H1 (cell line): ENCODE results near the gene ACKR2. TPM values are rescaled to one million over a fixed set of nuclear protein-coding genes. Genes with fewer than 3 reads are reported as not detected.

Experiments
- ATF3 ChIP-seq: IDR thresholded peaks from 2 replicates; pipeline ENCODE4 v1.6.1; 2011; ENCODE audit warnings: low read depth, mild to moderate bottlenecking, low read length; ENCODE audit not compliant: insufficient read depth
- CREB1 ChIP-seq: IDR thresholded peaks from 2 replicates; pipeline ENCODE4 v1.6.1; 2012; ENCODE audit warnings: inconsistent platforms
- CTBP2 ChIP-seq: IDR thresholded peaks from 2 replicates; pipeline ENCODE4 v1.7.0; 2011; ENCODE audit warnings: borderline replicate concordance, mild to moderate bottlenecking, moderate library complexity, mixed read lengths, low read length; ENCODE audit not compliant: insufficient read depth, insufficient read length
- CTCF ChIP-seq, 3 experiments: IDR thresholded peaks; 1 replicate in 2 of 3; 2 replicates in 1 of 3; pipeline versions ENCODE4 v1.5.1 to v1.6.1; 2011; ENCODE audit warnings: low read length in 3 of 3, mild to moderate bottlenecking in 3 of 3, inconsistent platforms in 2 of 3, low read depth in 1 of 3, moderate library complexity in 1 of 3; ENCODE audit not compliant: insufficient read depth in 1 of 3; ENCODE audit errors: control extremely low read depth in 1 of 3
- EZH2 ChIP-seq: fragments of 200-600 bp; sonication (generic); IDR thresholded peaks from 2 replicates; pipeline ENCODE4 v1.7.1; 2012; ENCODE audit warnings: low read depth, mild to moderate bottlenecking, moderate library complexity, low read length, inconsistent platforms; ENCODE audit not compliant: severe bottlenecking
- GTF2F1 ChIP-seq: IDR thresholded peaks from 2 replicates; pipeline ENCODE4 v1.6.1; 2012; ENCODE audit warnings: low read depth, low read length, improper control_type of control experiment, borderline replicate concordance
- HDAC2 ChIP-seq, 2 experiments: fragments of 300-600 bp in 1 of 2; sonication (generic) in 1 of 2; IDR thresholded peaks; 2 replicates each; pipeline ENCODE4 v1.6.1; 2011 to 2012; ENCODE audit warnings: low read depth in 2 of 2, low read length in 2 of 2, mild to moderate bottlenecking in 2 of 2, moderate library complexity in 2 of 2, borderline replicate concordance in 1 of 2, inconsistent platforms in 1 of 2
- NANOG ChIP-seq: IDR thresholded peaks from 2 replicates; pipeline ENCODE4 v1.6.1; 2011; ENCODE audit warnings: low read length, low read depth, mild to moderate bottlenecking, inconsistent platforms; ENCODE audit not compliant: insufficient read depth, poor library complexity, severe bottlenecking
- NRF1 ChIP-seq: IDR thresholded peaks from 2 replicates; pipeline ENCODE4 v1.6.1; 2011; ENCODE audit warnings: mild to moderate bottlenecking, low read depth, low read length, improper control_type of control experiment
- PHF8 ChIP-seq: fragments of 200-600 bp; sonication (generic); conservative IDR thresholded peaks from 2 replicates; pipeline ENCODE4 v1.7.1; 2012; ENCODE audit warnings: low read depth, mild to moderate bottlenecking, inconsistent platforms, low read length, moderate library complexity
- RAD21 ChIP-seq, 2 experiments: IDR thresholded peaks in 1 of 2; conservative IDR thresholded peaks in 1 of 2; 2 replicates each; pipeline ENCODE4 v1.6.1; 2011; ENCODE audit warnings: low read depth in 2 of 2, low read length in 2 of 2, improper control_type of control experiment in 1 of 2, inconsistent platforms in 1 of 2, mild to moderate bottlenecking in 1 of 2, moderate library complexity in 1 of 2
- RNF2 ChIP-seq: fragments of 200-900, 300-1000 bp; sonication (generic); IDR thresholded peaks from 2 replicates; pipeline ENCODE4 v1.7.1; 2016; ENCODE audit warnings: borderline replicate concordance, low read depth, mild to moderate bottlenecking, antibody characterized with exemption, low read length; ENCODE audit not compliant: poor library complexity, severe bottlenecking; ENCODE audit errors: missing control alignments
- SAP30 ChIP-seq: fragments of 300-600 bp; sonication (generic); IDR thresholded peaks from 2 replicates; pipeline ENCODE4 v1.7.1; 2012; ENCODE audit warnings: low read length, moderate library complexity, mild to moderate bottlenecking, inconsistent platforms; ENCODE audit not compliant: insufficient read depth, insufficient replicate concordance
- SUZ12 ChIP-seq: fragments of 200-600 bp; sonication (generic); IDR thresholded peaks from 2 replicates; pipeline ENCODE4 v1.6.1; 2012; ENCODE audit warnings: mild to moderate bottlenecking, inconsistent platforms, low read length, moderate library complexity, mixed read lengths
- TBP ChIP-seq: IDR thresholded peaks from 2 replicates; pipeline ENCODE4 v1.6.1; 2011; ENCODE audit warnings: low read depth, low read length, improper control_type of control experiment
- ZNF274 ChIP-seq: IDR thresholded peaks from 2 replicates; pipeline ENCODE4 v1.7.0; 2012; ENCODE audit warnings: low read length, borderline replicate concordance; ENCODE audit errors: extremely low read depth
- polyA plus RNA-seq, 7 experiments: library from polyadenylated mRNA; depleted of rRNA in 3 of 7; stranded (reverse) in 5 of 7; unstranded in 2 of 7; fragments of >200 nt in 5 of 7; fragments of 200-250 nt in 2 of 7; gene quantifications; 1 replicate in 5 of 7; 2 replicates in 1 of 7; 4 replicates in 1 of 7; pipeline versions ENCODE4 v1.2.1 to v1.2.3, GENCODE V29; 2011 to 2013; ENCODE audit warnings: missing spikeins in 2 of 7, mixed read lengths in 2 of 7
- total RNA-seq: library from RNA; stranded (reverse); fragmentation: NEBNext Ultra II Directional; extraction: Animal tissue kit (Norgen Biotek cat#: 25700); gene quantifications from 2 replicates; pipeline ENCODE4 v1.2.1, GENCODE V29; 2021

Gene ACKR2
- total and polyA plus RNA-seq, 2 of the 8 experiments (the other 6 are each of a cell fraction or from before 2014, with no cell fraction given): 0.09 to 0.12 TPM

DNA sequence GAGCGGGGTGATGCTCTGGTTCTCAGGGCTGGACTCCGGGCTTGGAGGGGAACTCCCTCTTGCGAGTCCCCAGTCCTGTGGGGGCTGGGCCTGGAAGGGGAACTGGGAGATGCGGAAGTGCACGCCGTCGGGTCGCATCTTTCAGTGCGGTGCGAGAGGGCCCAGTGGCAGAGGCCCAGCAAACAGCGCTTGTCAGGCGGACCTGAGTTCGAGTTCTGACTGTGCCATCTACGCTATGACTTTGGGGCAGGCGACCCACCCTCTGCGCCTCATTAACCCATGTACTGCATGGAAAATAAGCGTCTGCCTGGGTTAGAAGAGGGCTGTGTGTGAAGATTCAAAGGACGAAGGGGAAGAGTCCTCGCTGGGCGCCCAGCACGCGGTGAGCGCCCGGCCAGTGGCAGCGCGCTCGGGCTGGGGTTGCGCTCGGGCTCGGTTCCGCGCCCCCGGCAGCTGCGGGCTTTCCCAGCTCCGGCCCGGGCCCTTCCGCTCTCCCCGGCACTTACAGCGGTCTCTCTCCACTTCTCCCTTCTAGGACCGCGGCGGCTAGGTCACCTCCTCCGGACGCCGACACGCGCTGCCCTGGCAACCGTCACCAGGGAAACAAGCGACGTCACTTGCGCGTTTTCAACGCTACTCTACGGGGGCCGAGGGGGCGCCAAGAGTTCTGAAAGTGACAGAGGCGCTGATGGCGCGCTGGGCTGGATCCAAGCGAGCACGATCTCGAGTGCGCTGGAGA lies 36.4 kb upstream of the ACKR2 start, which contains the start of gene CCDC13 (continued):
- TF ChIP-seq NANOG (no peak), CTBP2 (no peak), SUZ12 (no peak), TBP (peak; percentile 46; the same call in 1 of the 2 replicates), RAD21 (IDR thresholded peaks at IDR 0.05 in 1 of 2, conservative IDR thresholded peaks at IDR 0.05 in 1 of 2; ENCODE audit: low read depth in 2 of 2, low read length in 2 of 2) (no peak), ATF3 (no peak), NRF1 (no peak), PHF8 (no peak), EZH2 (no peak), GTF2F1 (no peak), HDAC2 (IDR thresholded peaks at IDR 0.05; ENCODE audit: borderline replicate concordance in 1 of 2, low read depth in 2 of 2, low read length in 2 of 2) (0 out of 4 replicates have a peak, but pooled peaks of 1 of the 2 experiments have one; percentile 36), SAP30 (peak; percentile 74), RNF2 (no peak), CTCF (IDR thresholded peaks at IDR 0.05; ENCODE audit: control extremely low read depth in 1 of 3, insufficient read depth in 1 of 3, low read depth in 1 of 3, low read length in 3 of 3) (no peak), CREB1 (peak; percentile 95), ZNF274 (no peak)
